ENCODE data around the gene PRRC2C.

Gene PRRC2C

DNA sequence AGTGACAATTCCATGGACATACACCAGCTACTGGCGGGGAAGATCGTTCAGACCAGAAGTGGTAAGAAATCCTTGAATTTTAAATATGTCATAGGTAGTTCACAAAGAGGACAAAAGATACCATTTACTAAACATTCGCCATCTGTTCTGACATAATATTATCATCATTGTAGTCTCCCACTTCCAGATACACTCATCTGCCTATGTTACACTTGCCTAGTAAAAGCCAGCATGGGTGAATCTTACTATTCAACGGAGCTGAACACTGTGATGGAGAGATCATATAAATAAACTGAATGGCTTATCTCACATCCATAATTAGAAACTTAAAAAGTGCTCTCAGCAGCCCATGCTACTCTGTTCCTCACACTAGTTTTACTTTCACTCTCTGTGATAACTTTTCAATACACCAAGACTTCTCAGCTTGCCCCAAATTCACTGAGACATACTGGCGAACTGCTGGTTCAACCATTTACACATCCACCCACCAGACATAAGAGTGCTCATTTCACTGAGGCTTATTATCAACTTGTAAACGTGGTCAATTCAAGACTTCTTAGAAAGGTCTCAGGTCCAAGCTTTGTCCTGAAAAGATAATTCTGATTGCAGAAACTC, 463 bp upstream of the PRRC2C start:
- TF ChIP-seq, protein P1, sequence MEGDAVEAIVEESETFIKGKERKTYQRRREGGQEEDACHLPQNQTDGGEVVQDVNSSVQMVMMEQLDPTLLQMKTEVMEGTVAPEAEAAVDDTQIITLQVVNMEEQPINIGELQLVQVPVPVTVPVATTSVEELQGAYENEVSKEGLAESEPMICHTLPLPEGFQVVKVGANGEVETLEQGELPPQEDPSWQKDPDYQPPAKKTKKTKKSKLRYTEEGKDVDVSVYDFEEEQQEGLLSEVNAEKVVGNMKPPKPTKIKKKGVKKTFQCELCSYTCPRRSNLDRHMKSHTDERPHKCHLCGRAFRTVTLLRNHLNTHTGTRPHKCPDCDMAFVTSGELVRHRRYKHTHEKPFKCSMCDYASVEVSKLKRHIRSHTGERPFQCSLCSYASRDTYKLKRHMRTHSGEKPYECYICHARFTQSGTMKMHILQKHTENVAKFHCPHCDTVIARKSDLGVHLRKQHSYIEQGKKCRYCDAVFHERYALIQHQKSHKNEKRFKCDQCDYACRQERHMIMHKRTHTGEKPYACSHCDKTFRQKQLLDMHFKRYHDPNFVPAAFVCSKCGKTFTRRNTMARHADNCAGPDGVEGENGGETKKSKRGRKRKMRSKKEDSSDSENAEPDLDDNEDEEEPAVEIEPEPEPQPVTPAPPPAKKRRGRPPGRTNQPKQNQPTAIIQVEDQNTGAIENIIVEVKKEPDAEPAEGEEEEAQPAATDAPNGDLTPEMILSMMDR (IDR thresholded peaks at IDR 0.05), result no peak
- Histone ChIP-seq H3K4me1 (peaks cover 8% of the 10 kb centered on the region), H3K79me2 (peaks cover 19% of the 10 kb centered on the region), H3K36me3 (ENCODE audit: control insufficient read depth, insufficient read depth, low read length) (no peaks in the 10 kb centered on the region), H2AFZ (peak overlapping the region; percentile 88), H3K27ac (peak overlapping the region; percentile 93), H3K4me3 (ENCODE audit: low read depth, low read length) (peak overlapping the region; percentile 100), H3K27me3 (ENCODE audit: control insufficient read depth, insufficient read depth, low read length) (no peaks in the 10 kb centered on the region), H3K4me2 (ENCODE audit: low read length) (peak overlapping the region; percentile 93), H3K9me3 (ENCODE audit: control insufficient read depth, low read length) (no peaks in the 10 kb centered on the region), H3K9ac (no peak overlapping the region)

DNA sequence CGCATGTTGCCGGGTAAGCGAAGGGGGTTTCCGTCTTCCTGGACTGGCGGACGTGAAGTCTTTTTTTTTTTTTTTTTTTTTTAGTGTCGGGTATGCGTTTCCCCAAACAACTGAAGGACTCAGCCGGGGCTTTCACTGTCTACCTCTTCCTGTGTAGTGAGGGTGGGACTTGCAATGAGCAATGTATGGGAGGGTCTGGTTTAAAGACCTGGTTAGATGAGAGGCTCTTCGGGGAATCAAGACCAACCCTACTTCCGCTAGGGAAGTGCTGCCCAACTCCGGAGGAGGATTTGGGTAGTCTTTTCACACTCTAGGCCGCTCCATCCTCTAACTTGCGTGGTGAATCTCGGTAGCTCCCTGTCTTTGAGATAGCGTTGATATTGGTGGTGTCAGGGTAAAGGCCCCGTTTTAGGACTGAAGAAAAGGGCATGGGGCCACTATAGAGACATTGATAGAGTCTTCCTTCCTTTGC, 754 bp downstream of the PRRC2C start:
- Histone ChIP-seq H3K4me1 (peaks cover 8% of the 10 kb centered on the region), H3K9ac (peak overlapping the region; percentile 68), H3K27me3 (ENCODE audit: control insufficient read depth, insufficient read depth, low read length) (no peaks in the 10 kb centered on the region), H2AFZ (peak overlapping the region; percentile 77), H3K9me3 (ENCODE audit: control insufficient read depth, low read length) (no peaks in the 10 kb centered on the region), H3K4me2 (ENCODE audit: low read length) (peak overlapping the region; percentile 95), H3K27ac (peak overlapping the region; percentile 93), H3K4me3 (ENCODE audit: low read depth, low read length) (peak overlapping the region; percentile 100), H3K79me2 (peaks cover 23% of the 10 kb centered on the region), H3K36me3 (ENCODE audit: control insufficient read depth, insufficient read depth, low read length) (no peaks in the 10 kb centered on the region)
- TF ChIP-seq, protein P1 (IDR thresholded peaks at IDR 0.05), result no peak

DNA sequence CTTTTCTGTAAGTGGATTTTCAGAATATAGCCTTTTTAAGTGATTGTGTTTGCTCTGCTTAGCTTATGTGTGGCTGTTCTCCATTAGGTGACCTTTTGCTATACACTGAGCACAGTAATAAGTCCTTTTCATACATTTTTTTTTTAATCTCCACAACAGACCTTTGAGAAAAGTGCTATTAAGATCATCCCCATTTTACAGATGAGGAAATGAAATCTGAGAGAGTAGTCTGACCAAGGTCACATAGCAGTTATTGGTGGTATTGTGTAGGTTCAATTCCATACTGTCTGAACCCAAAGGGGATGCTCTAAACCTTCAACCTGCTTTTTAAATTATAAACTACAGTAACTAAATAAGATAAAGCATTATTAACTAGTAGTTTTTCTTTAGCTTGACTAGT, 1.7 kb downstream of the PRRC2C start:
- no peaks in the 10 kb centered on the region for H3K27me3 ChIP-seq (ENCODE audit: control insufficient read depth, insufficient read depth, low read length)
- TF ChIP-seq, protein P1 (IDR thresholded peaks at IDR 0.05), result no peak
- no peaks in the 10 kb centered on the region for H3K9me3 ChIP-seq (ENCODE audit: control insufficient read depth, low read length)
- H3K4me2 ChIP-seq (ENCODE audit: low read length), result peak overlapping the region; percentile 95
- H3K4me1 ChIP-seq, result peaks cover 8% of the 10 kb centered on the region
- peak overlapping the region; percentile 100 for H3K4me3 ChIP-seq (ENCODE audit: low read depth, low read length)
- H3K27ac ChIP-seq, result no peak overlapping the region
- no peak overlapping the region for H2AFZ ChIP-seq
- no peaks in the 10 kb centered on the region for H3K36me3 ChIP-seq (ENCODE audit: control insufficient read depth, insufficient read depth, low read length)
- H3K79me2 ChIP-seq, result peaks cover 29% of the 10 kb centered on the region
- H3K9ac ChIP-seq, result no peak overlapping the region

DNA sequence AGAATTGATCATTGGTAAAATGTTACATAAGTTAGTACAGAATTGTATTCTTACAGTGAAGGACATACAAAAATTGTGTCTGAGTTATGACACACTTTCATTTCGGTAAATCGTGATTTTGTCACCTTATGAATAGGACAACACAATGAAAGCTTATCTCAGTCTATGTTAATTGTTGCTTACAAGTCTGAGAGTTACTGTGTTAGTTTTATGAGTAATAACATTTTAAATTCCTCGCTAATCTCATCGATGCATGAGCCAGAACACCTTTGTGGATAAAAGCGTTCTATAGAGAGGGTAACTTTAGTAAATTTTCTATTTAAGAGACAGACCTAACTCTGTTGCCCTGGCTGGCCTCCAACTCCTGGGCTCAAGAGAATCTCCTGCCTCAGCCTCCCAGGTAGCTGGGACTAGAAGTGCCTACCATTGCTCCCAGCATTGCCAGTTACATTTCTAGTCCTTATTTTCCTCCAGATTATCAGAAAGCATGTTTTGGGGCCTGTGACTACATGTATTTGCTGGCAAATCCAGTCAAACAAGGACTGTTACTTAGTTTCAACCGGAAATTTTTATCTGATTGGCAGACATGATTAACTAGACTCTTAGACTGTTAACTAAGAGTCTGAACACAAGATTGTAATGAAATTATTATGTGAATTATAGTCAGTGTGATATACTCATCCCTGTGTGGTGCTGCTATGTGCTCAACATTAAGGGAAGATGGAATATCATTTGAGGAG, 3.0 kb downstream of the PRRC2C start:
- TF ChIP-seq, protein P1 (IDR thresholded peaks at IDR 0.05), result no peak
- H3K36me3 ChIP-seq (ENCODE audit: control insufficient read depth, insufficient read depth, low read length), result no peaks in the 10 kb centered on the region
- peaks cover 8% of the 10 kb centered on the region for H3K4me1 ChIP-seq
- H3K27me3 ChIP-seq (ENCODE audit: control insufficient read depth, insufficient read depth, low read length), result no peaks in the 10 kb centered on the region
- no peaks in the 10 kb centered on the region for H3K9me3 ChIP-seq (ENCODE audit: control insufficient read depth, low read length)
- no peak overlapping the region for H2AFZ ChIP-seq
- H3K4me2 ChIP-seq (ENCODE audit: low read length), result peak overlapping the region; percentile 24
- H3K27ac ChIP-seq, result no peak overlapping the region
- no peak overlapping the region for H3K9ac ChIP-seq
- H3K4me3 ChIP-seq (ENCODE audit: low read depth, low read length), result peak overlapping the region; percentile 7
- H3K79me2 ChIP-seq, result peaks cover 37% of the 10 kb centered on the region
